ENCODE data around the gene METTL16.

METTL16 gene

DNA sequence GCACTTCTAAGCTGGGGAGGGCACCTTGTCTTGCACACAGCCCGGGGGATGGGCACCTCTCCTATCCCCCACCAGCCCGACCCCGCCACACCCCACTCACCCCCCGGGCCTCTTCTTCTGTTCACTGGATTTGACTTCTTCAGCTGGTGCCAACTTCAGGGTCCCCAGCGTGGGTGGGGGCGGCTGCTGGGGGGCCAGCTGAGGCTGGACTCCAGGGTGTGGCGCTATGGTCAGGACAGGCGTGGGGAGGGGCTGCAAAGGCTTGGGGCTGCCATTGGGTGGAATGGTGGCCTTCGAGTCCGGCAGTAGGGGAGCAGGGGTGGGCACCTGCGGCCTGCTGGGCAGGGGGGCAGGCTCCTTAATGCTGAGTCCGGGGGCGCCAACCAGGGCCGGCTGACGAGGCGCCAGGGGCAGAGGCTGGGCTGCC lies 116.9 kb downstream of the METTL16 start:
- no peaks in the 10 kb centered on the region for H3K36me3 ChIP-seq (ENCODE audit: low read length)
- no peak overlapping the region for H3K9ac ChIP-seq (ENCODE audit: low read length)
- no peaks in the 10 kb centered on the region for H3K9me2 ChIP-seq (replicated peaks; ENCODE audit: insufficient read depth, low read length)
- H4K20me1 ChIP-seq (ENCODE audit: low read depth, low read length) = peaks cover 4% of the 10 kb centered on the region; the same call in 1 of the 2 replicates
- peaks cover 6% of the 10 kb centered on the region; the same call in 1 of the 2 replicates for H3F3A ChIP-seq (ENCODE audit: insufficient read depth)
- no peaks in the 10 kb centered on the region for H3K9me3 ChIP-seq (ENCODE audit: insufficient read depth, low read length)
- H2AFZ ChIP-seq (ENCODE audit: low read depth, low read length, severe bottlenecking) = no peak overlapping the region
- TF ChIP-seq EZH2phosphoT487 (conservative IDR thresholded peaks at IDR 0.05; ENCODE audit: low read length) = no peak
- TF ChIP-seq, protein P1, sequence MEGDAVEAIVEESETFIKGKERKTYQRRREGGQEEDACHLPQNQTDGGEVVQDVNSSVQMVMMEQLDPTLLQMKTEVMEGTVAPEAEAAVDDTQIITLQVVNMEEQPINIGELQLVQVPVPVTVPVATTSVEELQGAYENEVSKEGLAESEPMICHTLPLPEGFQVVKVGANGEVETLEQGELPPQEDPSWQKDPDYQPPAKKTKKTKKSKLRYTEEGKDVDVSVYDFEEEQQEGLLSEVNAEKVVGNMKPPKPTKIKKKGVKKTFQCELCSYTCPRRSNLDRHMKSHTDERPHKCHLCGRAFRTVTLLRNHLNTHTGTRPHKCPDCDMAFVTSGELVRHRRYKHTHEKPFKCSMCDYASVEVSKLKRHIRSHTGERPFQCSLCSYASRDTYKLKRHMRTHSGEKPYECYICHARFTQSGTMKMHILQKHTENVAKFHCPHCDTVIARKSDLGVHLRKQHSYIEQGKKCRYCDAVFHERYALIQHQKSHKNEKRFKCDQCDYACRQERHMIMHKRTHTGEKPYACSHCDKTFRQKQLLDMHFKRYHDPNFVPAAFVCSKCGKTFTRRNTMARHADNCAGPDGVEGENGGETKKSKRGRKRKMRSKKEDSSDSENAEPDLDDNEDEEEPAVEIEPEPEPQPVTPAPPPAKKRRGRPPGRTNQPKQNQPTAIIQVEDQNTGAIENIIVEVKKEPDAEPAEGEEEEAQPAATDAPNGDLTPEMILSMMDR (IDR thresholded peaks at IDR 0.05; ENCODE audit: insufficient read depth, low read length, poor library complexity, severe bottlenecking) = no peak
- no peak overlapping the region for H3K4me2 ChIP-seq (ENCODE audit: low read depth, low read length, poor library complexity, severe bottlenecking)
- H3K27me3 ChIP-seq (ENCODE audit: low read length) = no peaks in the 10 kb centered on the region
- peaks cover 9% of the 10 kb centered on the region; the same call in 1 of the 2 replicates for H3K79me2 ChIP-seq (ENCODE audit: insufficient read depth, low read length)
- H3K4me3 ChIP-seq (ENCODE audit: insufficient read depth, low read length, poor library complexity, severe bottlenecking) = no peak overlapping the region
- no peak overlapping the region for H3K27ac ChIP-seq (ENCODE audit: low read depth, low read length)

DNA sequence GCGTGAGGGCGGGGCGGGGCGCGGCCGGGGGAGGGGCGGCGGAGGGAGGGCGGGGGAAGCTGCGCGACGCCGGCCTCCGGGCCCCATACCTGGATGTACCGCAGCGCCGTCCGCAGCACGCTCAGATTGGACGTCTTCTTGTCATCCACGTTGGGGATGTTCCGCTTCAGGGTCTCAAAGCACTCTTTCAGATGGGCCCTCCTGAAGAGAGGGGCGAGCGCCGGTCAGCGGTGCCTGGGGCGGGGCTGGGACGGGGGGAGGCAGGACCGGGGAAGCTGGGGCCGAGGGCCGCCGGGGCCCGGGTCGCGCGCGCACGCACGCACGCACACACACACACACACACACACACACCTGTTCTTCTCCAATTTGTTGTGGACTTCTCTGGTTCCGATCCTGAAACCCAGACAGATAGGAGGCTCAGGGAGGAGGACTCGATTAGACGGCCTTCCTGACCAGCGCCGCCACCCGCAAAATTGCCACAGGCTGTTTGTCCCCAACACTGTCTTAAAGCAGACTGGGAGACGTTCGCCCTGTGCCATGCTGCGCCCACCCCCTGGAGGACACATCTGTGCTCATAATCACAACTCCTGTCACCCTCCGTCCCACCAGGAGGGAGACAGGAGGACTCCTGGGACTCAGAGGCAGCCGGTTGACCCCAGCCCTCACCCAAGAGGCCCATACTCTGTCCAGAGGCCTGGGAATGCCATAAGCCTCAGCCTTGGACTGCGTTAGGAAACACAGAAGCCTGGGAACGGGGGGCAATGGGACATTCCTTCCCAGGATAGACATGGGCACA lies 117.5 kb downstream of the METTL16 start:
- H3K27me3 ChIP-seq (ENCODE audit: low read length) = no peaks in the 10 kb centered on the region
- H3K36me3 ChIP-seq (ENCODE audit: low read length) = no peaks in the 10 kb centered on the region
- H3K4me2 ChIP-seq (ENCODE audit: low read depth, low read length, poor library complexity, severe bottlenecking) = peak overlapping the region; percentile 55
- peak overlapping the region; percentile 35; the same call in 1 of the 2 replicates for H3K9ac ChIP-seq (ENCODE audit: low read length)
- TF ChIP-seq, protein P1 (IDR thresholded peaks at IDR 0.05; ENCODE audit: insufficient read depth, low read length, poor library complexity, severe bottlenecking) = no peak
- TF ChIP-seq EZH2phosphoT487 (conservative IDR thresholded peaks at IDR 0.05; ENCODE audit: low read length) = no peak
- no peak overlapping the region for H3K4me3 ChIP-seq (ENCODE audit: insufficient read depth, low read length, poor library complexity, severe bottlenecking)
- H3K27ac ChIP-seq (ENCODE audit: low read depth, low read length) = no peak overlapping the region
- no peak overlapping the region for H2AFZ ChIP-seq (ENCODE audit: low read depth, low read length, severe bottlenecking)
- H4K20me1 ChIP-seq (ENCODE audit: low read depth, low read length) = peaks cover 4% of the 10 kb centered on the region; the same call in 1 of the 2 replicates
- peaks cover 6% of the 10 kb centered on the region; the same call in 1 of the 2 replicates for H3F3A ChIP-seq (ENCODE audit: insufficient read depth)
- no peaks in the 10 kb centered on the region for H3K9me2 ChIP-seq (replicated peaks; ENCODE audit: insufficient read depth, low read length)
- H3K79me2 ChIP-seq (ENCODE audit: insufficient read depth, low read length) = peaks cover 9% of the 10 kb centered on the region; the same call in 1 of the 2 replicates
- no peaks in the 10 kb centered on the region for H3K9me3 ChIP-seq (ENCODE audit: insufficient read depth, low read length)

DNA sequence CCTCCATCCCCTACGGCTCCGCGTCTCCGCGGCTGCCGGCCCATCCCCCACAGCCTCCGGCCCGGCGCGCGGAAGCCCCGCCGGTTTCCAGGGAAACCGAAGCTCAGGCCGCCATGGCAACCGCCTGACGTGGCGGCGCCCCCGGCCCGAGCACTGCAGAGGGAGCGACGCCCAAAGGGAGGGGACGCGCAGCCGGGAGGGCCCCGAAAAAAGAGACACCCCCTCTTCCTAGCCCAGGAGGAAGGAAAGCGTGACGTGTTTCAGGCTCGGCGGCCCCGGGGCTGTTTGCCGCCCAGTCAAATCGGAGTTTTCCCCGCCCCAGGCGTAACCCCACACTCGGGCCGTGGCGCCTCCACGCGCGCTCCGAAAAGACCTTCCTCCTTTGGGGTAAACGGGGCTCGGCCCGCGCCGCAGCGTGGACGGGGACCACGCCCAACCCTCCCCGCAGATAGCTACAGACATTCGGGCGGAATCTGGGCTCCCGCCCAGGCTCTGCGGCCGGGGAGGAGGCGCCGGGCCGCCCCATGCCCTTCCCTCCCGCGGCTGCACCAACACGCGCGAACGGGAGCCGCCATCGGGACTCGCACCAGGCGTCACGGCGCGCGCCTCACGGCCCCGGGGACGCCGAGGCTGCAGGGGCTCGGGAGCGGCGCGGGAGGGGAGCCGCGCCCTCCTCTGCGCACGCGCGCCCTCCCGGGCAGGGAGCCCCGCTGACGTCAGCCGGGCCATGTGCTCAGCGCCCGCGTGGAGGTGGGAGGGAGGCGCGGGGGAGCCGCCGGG lies 118.3 kb downstream of the METTL16 start:
- Histone ChIP-seq H3K36me3 (ENCODE audit: low read length) (no peaks in the 10 kb centered on the region), H3K9ac (ENCODE audit: low read length) (peak overlapping the region; percentile 78), H3K79me2 (ENCODE audit: insufficient read depth, low read length) (peaks cover 9% of the 10 kb centered on the region; the same call in 1 of the 2 replicates), H3K27ac (ENCODE audit: low read depth, low read length) (peak overlapping the region; percentile 84), H3K4me2 (ENCODE audit: low read depth, low read length, poor library complexity, severe bottlenecking) (peak overlapping the region; percentile 66), H3K9me2 (replicated peaks; ENCODE audit: insufficient read depth, low read length) (no peaks in the 10 kb centered on the region), H3K4me3 (ENCODE audit: insufficient read depth, low read length, poor library complexity, severe bottlenecking) (peak overlapping the region; percentile 54), H3F3A (ENCODE audit: insufficient read depth) (peaks cover 6% of the 10 kb centered on the region; the same call in 1 of the 2 replicates), H3K9me3 (ENCODE audit: insufficient read depth, low read length) (no peaks in the 10 kb centered on the region), H3K27me3 (ENCODE audit: low read length) (no peaks in the 10 kb centered on the region), H4K20me1 (ENCODE audit: low read depth, low read length) (peaks cover 2% of the 10 kb centered on the region; the same call in 1 of the 2 replicates), H2AFZ (ENCODE audit: low read depth, low read length, severe bottlenecking) (peak overlapping the region; percentile 23)
- TF ChIP-seq, protein P1 (IDR thresholded peaks at IDR 0.05; ENCODE audit: insufficient read depth, low read length, poor library complexity, severe bottlenecking) = no peak
- TF ChIP-seq EZH2phosphoT487 (conservative IDR thresholded peaks at IDR 0.05; ENCODE audit: low read length) = no peak
